Frontal cortex (tissue), 4 donors: ENCODE results near the gene TPM1. TPM values are rescaled to one million over a fixed set of nuclear protein-coding genes. Genes with fewer than 3 reads are reported as not detected.
A peak's percentile ranks its signal among the peaks of the same experiment; 100 is the strongest.

Source experiments
- DNase-seq, 2 donors: peaks; one replicate each; pipeline ENCODE4 v3.0.0; 2012; ENCODE audit warnings: low spot score in 2 of 2
- FAIRE-seq: peaks from 2 replicates; lab custom pipeline; 2012; peaks lifted over from hg19 to GRCh38; lab: Jason Lieb, UNC
- total RNA-seq: library from RNA; depleted of rRNA; stranded (reverse); fragments of >200 nt; gene quantifications from one replicate; pipeline ENCODE4 v1.2.3, GENCODE V29; 2014
- donor health status: control.
- donor health status: control.
- donor health status: control.

Gene TPM1
- total RNA-seq, 1 donor from 2014 or later: 88.5 TPM

- FAIRE-seq (no peak), DNase-seq (no peak)
These were observed 2.7 kb upstream of the TPM1 start for GRCh38 chr15:63039811-63040210.

DNA sequence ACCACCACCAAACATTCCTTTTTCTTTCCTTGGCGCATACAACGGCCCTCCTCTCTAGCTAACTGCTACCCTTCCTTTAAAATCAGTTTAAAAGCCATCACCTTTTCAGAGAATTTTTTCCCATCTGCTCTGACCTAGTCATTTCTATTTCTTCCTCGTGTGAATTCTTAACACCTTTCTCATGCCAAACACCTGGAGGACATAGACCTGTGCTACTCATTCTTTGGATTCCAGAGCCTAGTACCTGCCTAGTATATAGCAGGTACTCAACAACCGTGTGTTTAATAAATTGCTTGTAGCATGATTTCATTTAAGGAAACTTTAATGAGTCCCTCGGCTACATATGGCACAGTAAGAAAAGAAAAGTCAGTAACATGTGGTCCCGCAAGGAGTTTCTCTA is 2.0 kb upstream of the TPM1 start:
- no peak for FAIRE-seq
- no peak for DNase-seq

- FAIRE-seq (no peak), DNase-seq (no peak)
These were observed 1.6 kb upstream of the TPM1 start for GRCh38 chr15:63040954-63041353.

- FAIRE-seq: no peak
- no peak for DNase-seq
These were observed 1.1 kb upstream of the TPM1 start for GRCh38 chr15:63041402-63041973.

GRCh38 chr15:63042877-63043334 is 359 bp downstream of the TPM1 start:
- DNase-seq: peak; percentile 36 to 48
- FAIRE-seq: no peak

- no peak for FAIRE-seq
These were observed 959 bp downstream of the TPM1 start for GRCh38 chr15:63043335-63044076.

GRCh38 chr15:63044077-63044644 is 1.6 kb downstream of the TPM1 start:
- FAIRE-seq (no peak), DNase-seq (peak in 1 of 2 donors; percentile 22)

More at GRCh38 chr15:63043335-63044076, 959 bp downstream of the TPM1 start:
- no peak for DNase-seq

GRCh38 chr15:63044645-63045464 is 2.3 kb downstream of the TPM1 start:
- DNase-seq (no peak), FAIRE-seq (no peak)

GRCh38 chr15:63045465-63045840 is 2.9 kb downstream of the TPM1 start:
- no peak for FAIRE-seq
- DNase-seq: no peak

DNA sequence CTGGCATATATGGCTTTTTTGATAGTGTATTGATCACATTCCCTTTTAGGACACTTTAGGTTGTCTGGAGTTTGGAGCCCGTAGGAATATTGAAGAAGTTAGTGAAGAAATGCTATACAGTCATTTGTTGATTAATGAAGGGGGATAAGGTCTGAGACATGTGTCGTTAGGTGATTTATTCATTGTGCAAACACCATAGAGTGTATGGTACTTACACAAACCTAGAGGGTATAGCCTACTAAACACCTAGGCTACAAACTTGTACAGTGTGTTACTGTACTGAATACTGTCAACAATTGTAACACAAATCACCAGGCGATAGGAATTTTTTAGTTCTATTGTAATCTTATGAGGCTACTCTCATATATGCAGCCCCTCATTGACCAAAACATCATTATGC is 3.3 kb downstream of the TPM1 start:
- no peak for DNase-seq
- FAIRE-seq: no peak

DNA sequence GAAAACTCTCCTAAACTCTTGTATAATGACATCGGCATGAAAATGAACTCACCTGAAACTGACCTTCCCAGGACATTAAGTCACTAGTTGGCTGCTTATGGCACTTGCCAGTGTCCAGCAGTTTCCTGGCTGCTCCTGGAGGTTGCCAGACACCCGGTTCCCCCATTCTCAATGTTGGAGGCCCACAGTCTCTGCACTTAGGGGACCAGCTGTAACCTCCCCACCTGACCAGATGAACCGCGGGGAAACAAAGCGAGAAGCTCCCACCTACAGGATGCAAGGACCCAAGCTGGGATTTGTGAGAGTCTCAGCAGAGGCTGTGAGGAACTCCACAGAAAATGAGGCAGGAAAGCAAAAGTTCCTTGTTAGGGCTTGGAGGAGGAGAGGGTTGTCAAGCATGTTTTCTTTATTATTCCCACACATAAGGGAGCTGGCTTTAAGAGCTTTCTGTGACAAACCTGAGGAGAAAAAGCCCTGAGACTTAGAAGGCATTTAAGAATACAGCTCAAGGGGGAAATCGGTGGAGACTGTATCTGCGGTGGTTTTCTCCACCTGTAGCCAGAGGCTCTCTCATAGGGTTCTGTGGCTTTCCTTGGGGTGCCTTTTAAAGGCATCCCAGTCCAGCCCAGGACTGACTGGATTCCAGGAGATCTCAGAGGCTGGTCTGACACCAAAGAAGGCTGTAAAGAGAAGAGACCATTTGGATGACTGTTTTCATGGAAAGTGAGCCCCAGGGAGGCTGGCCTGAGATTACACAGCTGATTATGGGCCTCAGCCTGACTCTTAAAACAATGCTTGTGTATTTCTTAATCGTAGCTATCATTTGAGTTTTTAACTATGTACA is 4.6 kb downstream of the TPM1 start:
- FAIRE-seq: no peak

GRCh38 chr15:63047792-63048114 is 5.2 kb downstream of the TPM1 start:
- DNase-seq: no peak
- FAIRE-seq: no peak

More for the DNA sequence above, 4.6 kb downstream of the TPM1 start:
- no peak for DNase-seq

- DNase-seq (peak; percentile 89 to 91), FAIRE-seq (no peak)
These were observed 5.7 kb downstream of the TPM1 start for GRCh38 chr15:63048115-63048775.

GRCh38 chr15:63048776-63049665 is 6.5 kb downstream of the TPM1 start:
- FAIRE-seq (no peak), DNase-seq (peak; percentile 38)

DNA sequence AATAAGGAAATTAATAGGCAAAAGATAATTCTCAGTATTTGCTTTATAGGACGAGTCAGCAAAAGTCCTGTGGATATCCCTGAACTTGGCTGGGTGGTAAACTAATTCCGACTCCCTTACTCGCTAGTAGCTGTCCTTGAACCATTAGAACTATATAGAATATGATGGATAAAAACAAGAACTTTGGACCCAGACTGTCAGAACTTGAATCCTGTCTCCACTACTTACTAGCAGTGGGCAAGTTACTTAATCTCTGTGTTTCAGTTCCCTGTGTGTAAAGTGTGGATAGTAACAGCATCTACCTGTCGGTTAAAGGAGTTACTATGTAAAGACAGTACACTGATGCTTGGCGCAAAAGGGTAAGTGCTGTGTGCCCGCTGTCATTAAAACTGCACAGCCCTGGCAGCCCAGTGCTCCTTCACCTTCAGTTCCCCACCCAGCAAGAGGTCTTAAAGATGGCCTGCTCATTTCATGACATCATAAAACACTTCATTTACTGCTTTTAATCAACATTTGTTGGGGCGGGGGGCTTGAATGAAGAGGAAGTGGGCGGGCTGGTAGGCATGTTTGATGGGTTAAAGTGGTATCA is 7.3 kb downstream of the TPM1 start:
- DNase-seq (no peak), FAIRE-seq (no peak)

GRCh38 chr15:63050731-63051155 is 8.2 kb downstream of the TPM1 start:
- FAIRE-seq (no peak), DNase-seq (no peak)

DNA sequence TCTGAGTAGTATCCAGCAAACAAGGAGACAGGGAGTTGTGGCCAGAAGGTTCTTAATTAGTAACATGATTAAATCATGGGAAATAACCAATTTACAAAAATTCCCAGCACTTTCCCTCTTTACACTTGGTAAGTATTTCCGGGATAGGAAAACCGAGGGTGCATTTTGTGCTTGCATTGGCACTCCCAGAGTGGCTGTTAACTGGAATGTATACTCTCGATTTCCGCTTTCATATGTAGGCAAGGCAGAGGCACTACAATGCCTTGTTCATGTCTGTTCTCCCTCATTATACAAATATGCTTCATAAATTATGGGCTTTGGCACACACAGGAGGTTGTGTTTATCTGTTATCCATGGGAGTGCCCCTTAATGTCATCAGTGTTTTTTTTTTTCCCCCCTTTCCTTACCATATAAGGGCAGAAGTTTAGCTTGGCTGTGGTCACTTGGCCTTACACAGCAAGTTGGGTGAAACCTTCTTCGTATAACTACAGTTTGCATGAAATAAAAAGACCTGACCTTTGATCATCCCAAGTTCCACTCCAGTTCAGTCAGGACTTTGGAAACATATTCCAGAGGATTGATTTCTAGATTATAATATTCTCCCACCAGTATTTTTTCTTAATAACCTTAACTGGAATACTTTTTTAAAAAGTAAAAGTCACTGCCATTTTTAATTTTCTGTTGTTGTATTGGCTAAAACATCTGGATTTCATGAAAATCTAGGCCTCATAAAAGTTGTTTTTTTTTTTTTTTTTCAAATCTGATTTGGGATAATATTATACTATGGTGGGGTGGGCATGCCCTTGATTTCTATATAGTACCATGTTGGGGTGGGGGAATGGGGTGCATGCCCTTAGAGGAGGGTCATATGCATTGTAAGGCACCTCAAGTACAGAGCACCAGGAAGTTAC is 8.9 kb downstream of the TPM1 start:
- DNase-seq (no peak), FAIRE-seq (no peak)
